ENCODE results near the gene RAX.

DNA sequence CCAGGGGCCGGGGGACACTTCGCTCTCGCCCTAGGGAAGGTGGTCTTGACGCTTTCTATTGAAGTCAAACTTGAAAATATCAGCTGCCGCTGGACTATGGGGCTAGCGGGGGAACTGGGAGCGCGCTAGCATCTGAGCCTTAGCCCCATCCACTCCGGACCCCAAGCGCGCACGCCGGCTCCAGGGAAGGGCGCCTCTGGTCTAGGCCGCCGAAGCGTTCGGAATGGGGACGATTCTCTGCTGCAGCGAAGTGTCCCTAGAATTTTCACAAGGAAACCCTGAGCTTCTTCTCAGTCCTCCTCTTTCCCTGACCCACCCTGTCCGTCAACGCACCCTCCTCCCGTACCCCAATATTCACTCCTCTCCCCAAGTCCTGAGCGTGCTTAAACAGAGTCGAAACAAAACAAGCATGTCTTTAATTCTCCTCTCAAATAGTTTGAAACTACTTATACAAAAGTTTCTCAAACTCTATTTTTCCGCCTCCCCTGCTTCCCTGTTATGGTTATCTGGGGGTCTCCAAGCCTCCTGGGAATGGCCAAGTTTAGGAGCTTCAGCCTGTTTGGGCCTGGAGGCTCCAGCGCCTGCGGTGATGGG is 5.0 kb downstream of the RAX start:
- TF ChIP-seq HDAC2 (IDR thresholded peaks at IDR 0.05) (no peak), YY1 (IDR thresholded peaks at IDR 0.05; ENCODE audit: low read depth, low read length) (no peak), CHD4 (IDR thresholded peaks at IDR 0.05) (no peak), STAT1 (conservative IDR thresholded peaks at IDR 0.05) (no peak), FOXM1 (IDR thresholded peaks at IDR 0.05; ENCODE audit: low read depth, low read length) (no peak), RAD51 (IDR thresholded peaks at IDR 0.05) (no peak)
- TF ChIP-seq, protein P1, sequence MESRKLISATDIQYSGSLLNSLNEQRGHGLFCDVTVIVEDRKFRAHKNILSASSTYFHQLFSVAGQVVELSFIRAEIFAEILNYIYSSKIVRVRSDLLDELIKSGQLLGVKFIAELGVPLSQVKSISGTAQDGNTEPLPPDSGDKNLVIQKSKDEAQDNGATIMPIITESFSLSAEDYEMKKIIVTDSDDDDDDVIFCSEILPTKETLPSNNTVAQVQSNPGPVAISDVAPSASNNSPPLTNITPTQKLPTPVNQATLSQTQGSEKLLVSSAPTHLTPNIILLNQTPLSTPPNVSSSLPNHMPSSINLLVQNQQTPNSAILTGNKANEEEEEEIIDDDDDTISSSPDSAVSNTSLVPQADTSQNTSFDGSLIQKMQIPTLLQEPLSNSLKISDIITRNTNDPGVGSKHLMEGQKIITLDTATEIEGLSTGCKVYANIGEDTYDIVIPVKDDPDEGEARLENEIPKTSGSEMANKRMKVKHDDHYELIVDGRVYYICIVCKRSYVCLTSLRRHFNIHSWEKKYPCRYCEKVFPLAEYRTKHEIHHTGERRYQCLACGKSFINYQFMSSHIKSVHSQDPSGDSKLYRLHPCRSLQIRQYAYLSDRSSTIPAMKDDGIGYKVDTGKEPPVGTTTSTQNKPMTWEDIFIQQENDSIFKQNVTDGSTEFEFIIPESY (IDR thresholded peaks at IDR 0.05), result no peak
